ENCODE data around the gene SEMA4D.

Gene SEMA4D

GRCh38 chr9:89442501-89442978 is 55.4 kb downstream of the SEMA4D start:
- ChIA-PET CTCF (interaction anchor here (2.0 kb wide), 1 partner anchor 13 kb away, joined by 4 read pairs; no protein-coding TSS in a partner anchor), POLR2A (ENCODE audit: low non-redundant PET) (no interaction called here)
- TF ChIP-seq, protein P1, sequence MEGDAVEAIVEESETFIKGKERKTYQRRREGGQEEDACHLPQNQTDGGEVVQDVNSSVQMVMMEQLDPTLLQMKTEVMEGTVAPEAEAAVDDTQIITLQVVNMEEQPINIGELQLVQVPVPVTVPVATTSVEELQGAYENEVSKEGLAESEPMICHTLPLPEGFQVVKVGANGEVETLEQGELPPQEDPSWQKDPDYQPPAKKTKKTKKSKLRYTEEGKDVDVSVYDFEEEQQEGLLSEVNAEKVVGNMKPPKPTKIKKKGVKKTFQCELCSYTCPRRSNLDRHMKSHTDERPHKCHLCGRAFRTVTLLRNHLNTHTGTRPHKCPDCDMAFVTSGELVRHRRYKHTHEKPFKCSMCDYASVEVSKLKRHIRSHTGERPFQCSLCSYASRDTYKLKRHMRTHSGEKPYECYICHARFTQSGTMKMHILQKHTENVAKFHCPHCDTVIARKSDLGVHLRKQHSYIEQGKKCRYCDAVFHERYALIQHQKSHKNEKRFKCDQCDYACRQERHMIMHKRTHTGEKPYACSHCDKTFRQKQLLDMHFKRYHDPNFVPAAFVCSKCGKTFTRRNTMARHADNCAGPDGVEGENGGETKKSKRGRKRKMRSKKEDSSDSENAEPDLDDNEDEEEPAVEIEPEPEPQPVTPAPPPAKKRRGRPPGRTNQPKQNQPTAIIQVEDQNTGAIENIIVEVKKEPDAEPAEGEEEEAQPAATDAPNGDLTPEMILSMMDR (conservative IDR thresholded peaks at IDR 0.05; ENCODE audit: low read depth), result no peak
- H3K27ac ChIP-seq, result no peak overlapping the region
- DNase-seq (ENCODE audit: low spot score), result no peak

DNA sequence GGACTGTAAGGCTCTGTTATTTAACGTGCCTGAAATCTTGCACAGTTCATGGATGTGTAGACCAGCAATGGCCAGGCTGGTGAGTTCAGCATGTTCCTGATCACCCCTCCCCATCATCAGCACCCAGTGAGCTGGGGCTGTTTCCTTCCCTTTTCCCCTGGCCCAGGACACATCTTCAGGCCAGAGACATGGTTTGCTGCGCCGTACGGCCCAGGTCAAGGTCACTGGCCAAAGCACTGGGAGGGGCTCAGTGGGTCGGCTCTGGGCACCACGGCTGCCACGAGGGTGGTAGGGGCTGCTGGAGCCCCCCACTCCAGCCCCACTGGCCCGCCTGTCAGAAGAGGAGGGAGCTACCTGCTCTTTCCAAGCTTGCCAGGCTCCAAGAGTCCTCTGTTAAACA is 55.9 kb downstream of the SEMA4D start:
- TF ChIP-seq, protein P1 (conservative IDR thresholded peaks at IDR 0.05; ENCODE audit: low read depth), result no peak
- POLR2A ChIA-PET (ENCODE audit: low non-redundant PET), result no interaction called here
- no peak for DNase-seq (ENCODE audit: low spot score)
- no peak overlapping the region for H3K27ac ChIP-seq
- CTCF ChIA-PET, result interaction anchor here (2.0 kb wide), 1 partner anchor 14 kb away, joined by 4 read pairs; no protein-coding TSS in a partner anchor

DNA sequence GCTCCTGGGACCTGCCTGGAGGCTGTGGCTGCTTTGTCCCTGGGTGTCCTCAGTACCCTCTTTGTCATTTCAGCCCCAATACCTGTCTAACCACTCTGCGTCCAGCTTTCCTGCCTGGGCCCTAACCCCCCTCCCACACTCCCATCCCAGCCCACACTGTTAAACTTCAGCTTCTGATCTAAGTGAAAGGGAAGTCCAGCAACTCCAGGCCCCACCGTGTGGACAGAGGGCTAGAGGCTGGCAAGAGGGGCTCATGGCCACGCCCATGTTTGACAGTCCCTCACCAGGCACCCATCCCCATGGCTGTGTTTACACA is 56.3 kb downstream of the SEMA4D start:
- no peak overlapping the region for H3K27ac ChIP-seq
- no peak for DNase-seq (ENCODE audit: low spot score)
- TF ChIP-seq, protein P1 (conservative IDR thresholded peaks at IDR 0.05; ENCODE audit: low read depth), result no peak
- ChIA-PET POLR2A (ENCODE audit: low non-redundant PET) (no interaction called here), CTCF (interaction anchor here (2.0 kb wide), 1 partner anchor 14 kb away, joined by 4 read pairs; no protein-coding TSS in a partner anchor)

DNA sequence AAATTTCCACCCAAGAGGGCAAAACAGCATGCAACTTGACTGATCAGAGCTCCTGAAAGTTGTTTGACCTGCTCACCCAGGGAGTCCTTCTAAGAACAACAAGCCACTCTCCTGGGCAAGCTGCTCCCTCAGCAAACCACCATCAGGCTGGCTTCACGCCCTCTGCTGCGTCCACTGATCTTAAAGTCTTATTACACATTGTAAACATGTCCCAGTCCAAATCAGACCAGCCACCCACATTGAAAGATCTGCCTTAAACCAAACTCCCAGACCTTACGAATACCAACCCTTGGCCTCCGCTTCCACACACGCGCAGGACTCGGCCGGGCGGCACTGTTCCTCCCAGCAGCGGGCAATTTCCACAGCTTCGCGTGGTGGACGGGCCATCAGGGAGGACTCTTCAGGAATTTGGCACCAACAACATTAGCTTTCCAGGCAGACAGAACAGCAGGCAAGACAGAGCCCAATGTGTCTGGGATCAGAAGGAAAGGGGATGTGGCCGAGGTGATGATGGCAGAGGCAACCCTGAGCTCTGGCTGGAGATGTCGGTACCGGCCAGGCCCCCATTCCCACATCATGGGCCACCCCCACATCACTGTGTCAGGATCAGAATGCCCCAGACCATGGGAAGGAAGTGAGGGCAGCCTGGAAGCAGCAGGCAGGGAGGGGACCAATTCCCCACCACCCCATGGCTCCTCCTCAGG is 56.8 kb downstream of the SEMA4D start:
- ChIA-PET POLR2A (ENCODE audit: low non-redundant PET) (no interaction called here), CTCF (interaction anchor here (0.7 to 2.0 kb wide), 2 partner anchors 15 to 33 kb away, joined by 3 to 4 read pairs; no protein-coding TSS in a partner anchor)
- TF ChIP-seq, protein P1 (conservative IDR thresholded peaks at IDR 0.05; ENCODE audit: low read depth), result no peak
- H3K27ac ChIP-seq, result no peak overlapping the region
- no peak for DNase-seq (ENCODE audit: low spot score)

- no peak overlapping the region for H3K27ac ChIP-seq
- POLR2A ChIA-PET (ENCODE audit: low non-redundant PET), result no interaction called here
Observed at GRCh38 chr9:89440548-89440947, 57.4 kb downstream of the SEMA4D start.

DNA sequence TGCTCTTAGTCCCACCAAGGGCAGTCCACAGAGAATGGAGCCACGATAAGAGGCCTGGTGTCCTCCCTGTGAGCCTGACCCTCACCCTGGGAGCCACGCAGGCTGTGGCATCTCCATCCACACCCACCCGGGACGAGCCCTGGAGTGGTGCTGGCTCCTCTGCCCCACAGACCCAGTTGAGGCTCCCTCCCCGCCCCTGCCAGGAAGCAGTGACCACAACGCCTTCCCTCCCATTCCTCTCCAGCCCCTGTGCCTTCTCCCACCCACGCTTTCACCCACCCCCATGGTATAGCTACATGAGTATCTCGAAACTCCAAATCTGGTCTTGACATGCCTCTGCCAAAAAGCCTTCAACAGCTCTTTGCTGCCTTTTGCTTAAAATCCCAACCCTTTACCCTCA is 57.9 kb downstream of the SEMA4D start:
- POLR2A ChIA-PET (ENCODE audit: low non-redundant PET), result no interaction called here
- DNase-seq (ENCODE audit: low spot score), result no peak
- CTCF ChIA-PET, result interaction anchor here (0.7 kb wide), 1 partner anchor 34 kb away, joined by 3 read pairs; no protein-coding TSS in a partner anchor
- H3K27ac ChIP-seq, result no peak overlapping the region
- TF ChIP-seq, protein P1 (conservative IDR thresholded peaks at IDR 0.05; ENCODE audit: low read depth), result no peak

More at GRCh38 chr9:89440548-89440947, 57.4 kb downstream of the SEMA4D start:
- TF ChIP-seq, protein P1 (conservative IDR thresholded peaks at IDR 0.05; ENCODE audit: low read depth), result no peak
- CTCF ChIA-PET, result interaction anchor here (0.7 kb wide), 1 partner anchor 34 kb away, joined by 3 read pairs; no protein-coding TSS in a partner anchor
- DNase-seq (ENCODE audit: low spot score), result no peak
